Measurements from ENCODE around the gene CTSH. TPM values are rescaled to one million over a fixed set of nuclear protein-coding genes. Genes with fewer than 3 reads are reported as not detected.

CTSH gene
- total RNA-seq, 1 experiment from 2014 or later, result 14.4 TPM

- ChIA-PET CTCF (interaction anchor here (0.5 to 0.8 kb wide), 3 partner anchors 46 to 113 kb away, joined by 3 read pairs; no protein-coding TSS in a partner anchor), POLR2A (no interaction called here)
- intact Hi-C loops (cut with micrococcal nuclease), result loop anchor here (5.0 kb wide), 1 partner anchor 44 kb away; no protein-coding TSS in a partner anchor
- Mint-ChIP-seq H3K27ac (ENCODE audit: low read depth, unreplicated experiment) (no peak overlapping the region), H3K4me1 (ENCODE audit: insufficient read depth, unreplicated experiment) (peaks cover 11% of the 10 kb centered on the region), H3K9me3 (ENCODE audit: unreplicated experiment) (no peaks in the 10 kb centered on the region), H3K4me3 (ENCODE audit: unreplicated experiment) (no peak overlapping the region), H3K36me3 (ENCODE audit: insufficient read depth, unreplicated experiment) (peaks cover 25% of the 10 kb centered on the region), H3K27me3 (ENCODE audit: insufficient read depth, unreplicated experiment) (no peaks in the 10 kb centered on the region)
- no peak for TF ChIP-seq CTCF (IDR thresholded peaks at IDR 0.05; ENCODE audit: unreplicated experiment)
- DNase-seq (ENCODE audit: unreplicated experiment), result no peak
- no TSS peak for BruUV-seq (replicated peaks)
These were observed 11.5 kb downstream of the CTSH start for GRCh38 chr15:78933187-78933822.

- no peak for DNase-seq (ENCODE audit: unreplicated experiment)
- H3K4me3 Mint-ChIP-seq (ENCODE audit: unreplicated experiment), result no peak overlapping the region
- peaks cover 11% of the 10 kb centered on the region for H3K4me1 Mint-ChIP-seq (ENCODE audit: insufficient read depth, unreplicated experiment)
- TF ChIP-seq CTCF (IDR thresholded peaks at IDR 0.05; ENCODE audit: unreplicated experiment), result no peak
- POLR2A ChIA-PET, result no interaction called here
- intact Hi-C loops (cut with micrococcal nuclease), result loop anchor here (5.0 kb wide), 1 partner anchor 45 kb away; no protein-coding TSS in a partner anchor
- peaks cover 26% of the 10 kb centered on the region for H3K36me3 Mint-ChIP-seq (ENCODE audit: insufficient read depth, unreplicated experiment)
- no peak overlapping the region for H3K27ac Mint-ChIP-seq (ENCODE audit: low read depth, unreplicated experiment)
- H3K9me3 Mint-ChIP-seq (ENCODE audit: unreplicated experiment), result no peaks in the 10 kb centered on the region
- H3K27me3 Mint-ChIP-seq (ENCODE audit: insufficient read depth, unreplicated experiment), result no peaks in the 10 kb centered on the region
- BruUV-seq (replicated peaks), result no TSS peak
- CTCF ChIA-PET, result interaction anchor here (0.5 to 0.9 kb wide), 2 partner anchors 38 to 47 kb away, joined by 6 read pairs; no protein-coding TSS in a partner anchor
These were observed 12.5 kb downstream of the CTSH start for GRCh38 chr15:78932258-78932808.

GRCh38 chr15:78931439-78932257 lies 13.2 kb downstream of the CTSH start:
- H3K27ac Mint-ChIP-seq (ENCODE audit: low read depth, unreplicated experiment), result peak overlapping the region; percentile 73
- H3K36me3 Mint-ChIP-seq (ENCODE audit: insufficient read depth, unreplicated experiment), result peaks cover 26% of the 10 kb centered on the region
- H3K4me3 Mint-ChIP-seq (ENCODE audit: unreplicated experiment), result no peak overlapping the region
- no peak for DNase-seq (ENCODE audit: unreplicated experiment)
- ChIA-PET CTCF (interaction anchor here (0.5 to 1.0 kb wide), 7 partner anchors 24 to 897 kb away, joined by 3 to 6 read pairs (median 4); no protein-coding TSS in a partner anchor), POLR2A (interaction anchor here (0.5 to 1.5 kb wide), 12 partner anchors 12 to 632 kb away, joined by 3 to 6 read pairs (median 4); partner anchors contain the start of genes CTSH and SKIC8)
- intact Hi-C loops (cut with micrococcal nuclease), result loop anchor here (5.0 kb wide), 1 partner anchor 46 kb away; no protein-coding TSS in a partner anchor
- BruUV-seq (replicated peaks), result no TSS peak
- no peak for TF ChIP-seq CTCF (IDR thresholded peaks at IDR 0.05; ENCODE audit: unreplicated experiment)
- H3K9me3 Mint-ChIP-seq (ENCODE audit: unreplicated experiment), result no peaks in the 10 kb centered on the region
- no peaks in the 10 kb centered on the region for H3K27me3 Mint-ChIP-seq (ENCODE audit: insufficient read depth, unreplicated experiment)
- peaks cover 16% of the 10 kb centered on the region for H3K4me1 Mint-ChIP-seq (ENCODE audit: insufficient read depth, unreplicated experiment)

Data from MCF 10A (cell line).